ENCODE measurements around the gene PPHLN1.

Gene PPHLN1

DNA sequence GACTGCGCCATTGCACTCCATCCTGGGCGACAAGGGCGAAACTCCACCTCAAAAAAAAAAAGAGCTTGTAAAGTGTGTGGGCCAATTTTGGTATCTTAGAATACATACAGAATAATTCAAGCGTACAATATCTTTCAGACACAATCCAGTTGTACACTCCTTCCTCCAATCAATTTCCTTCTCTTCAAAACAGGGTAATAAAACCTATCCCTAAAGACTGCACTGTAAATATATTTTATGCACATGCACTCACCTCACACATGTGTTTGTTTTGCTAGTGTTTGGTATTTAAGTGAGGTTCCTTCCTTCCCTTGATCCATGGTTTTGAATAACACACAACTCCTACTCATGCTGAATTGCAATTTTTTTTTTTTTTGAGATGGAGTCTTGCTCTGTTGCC is 137.7 kb downstream of the PPHLN1 start:
- TF ChIP-seq, protein P1, sequence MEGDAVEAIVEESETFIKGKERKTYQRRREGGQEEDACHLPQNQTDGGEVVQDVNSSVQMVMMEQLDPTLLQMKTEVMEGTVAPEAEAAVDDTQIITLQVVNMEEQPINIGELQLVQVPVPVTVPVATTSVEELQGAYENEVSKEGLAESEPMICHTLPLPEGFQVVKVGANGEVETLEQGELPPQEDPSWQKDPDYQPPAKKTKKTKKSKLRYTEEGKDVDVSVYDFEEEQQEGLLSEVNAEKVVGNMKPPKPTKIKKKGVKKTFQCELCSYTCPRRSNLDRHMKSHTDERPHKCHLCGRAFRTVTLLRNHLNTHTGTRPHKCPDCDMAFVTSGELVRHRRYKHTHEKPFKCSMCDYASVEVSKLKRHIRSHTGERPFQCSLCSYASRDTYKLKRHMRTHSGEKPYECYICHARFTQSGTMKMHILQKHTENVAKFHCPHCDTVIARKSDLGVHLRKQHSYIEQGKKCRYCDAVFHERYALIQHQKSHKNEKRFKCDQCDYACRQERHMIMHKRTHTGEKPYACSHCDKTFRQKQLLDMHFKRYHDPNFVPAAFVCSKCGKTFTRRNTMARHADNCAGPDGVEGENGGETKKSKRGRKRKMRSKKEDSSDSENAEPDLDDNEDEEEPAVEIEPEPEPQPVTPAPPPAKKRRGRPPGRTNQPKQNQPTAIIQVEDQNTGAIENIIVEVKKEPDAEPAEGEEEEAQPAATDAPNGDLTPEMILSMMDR (IDR thresholded peaks at IDR 0.05; ENCODE audit: low read depth, low read length): no peak
- Histone ChIP-seq H3K9me3 (no peaks in the 10 kb centered on the region), H3K4me1 (no peaks in the 10 kb centered on the region), H3K4me3 (ENCODE audit: low read depth, low read length) (no peak overlapping the region), H3K27me3 (no peaks in the 10 kb centered on the region), H3K36me3 (peaks cover 86% of the 10 kb centered on the region)
- DNase-seq: no peak

DNA sequence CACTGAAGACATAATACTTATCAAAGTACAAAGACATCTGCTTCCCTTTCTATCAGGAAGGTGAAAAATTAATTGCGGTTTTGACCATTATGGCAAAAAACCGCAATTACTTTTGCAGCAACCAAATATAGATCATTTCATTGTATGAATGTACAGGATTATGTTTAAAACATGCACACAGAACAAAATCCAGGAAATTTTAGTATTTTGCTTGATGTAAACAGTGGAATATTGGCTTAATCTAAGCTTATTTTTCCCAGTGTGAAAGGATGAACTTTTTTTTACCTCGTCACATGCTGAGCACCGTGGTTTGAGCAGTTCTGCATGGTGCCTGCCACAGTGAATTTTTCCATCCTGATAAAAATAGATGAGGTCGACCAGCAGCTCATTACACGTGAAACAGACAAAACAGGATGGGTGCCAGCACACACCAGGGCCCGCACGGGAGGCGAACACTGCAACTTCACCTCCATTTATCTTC is 142.4 kb downstream of the PPHLN1 start:
- Histone ChIP-seq H3K27me3 (no peaks in the 10 kb centered on the region), H3K36me3 (peaks cover 60% of the 10 kb centered on the region), H3K4me1 (no peaks in the 10 kb centered on the region), H3K4me3 (ENCODE audit: low read depth, low read length) (no peak overlapping the region), H3K9me3 (no peaks in the 10 kb centered on the region)
- DNase-seq: no peak
- TF ChIP-seq, protein P1 (IDR thresholded peaks at IDR 0.05; ENCODE audit: low read depth, low read length): no peak

DNA sequence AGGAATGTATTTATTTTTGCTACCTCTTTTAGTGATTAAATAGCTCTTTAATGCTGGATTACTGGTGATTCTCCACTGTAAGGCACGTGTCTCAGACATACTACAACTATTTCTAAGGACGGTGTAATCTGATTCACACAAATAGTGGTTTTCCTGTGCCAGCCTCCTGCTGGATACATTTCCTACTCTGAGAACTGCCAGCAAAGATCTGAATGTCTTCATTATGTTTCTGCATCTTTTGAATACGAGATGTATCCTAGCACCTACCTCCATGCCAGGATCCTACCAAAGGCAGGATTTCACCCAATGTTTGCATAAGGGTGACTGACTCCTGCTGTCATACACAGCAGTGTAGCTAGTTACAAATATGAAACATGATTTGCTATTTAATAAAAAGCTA is 143.0 kb downstream of the PPHLN1 start:
- Histone ChIP-seq H3K36me3 (peaks cover 54% of the 10 kb centered on the region), H3K27me3 (no peaks in the 10 kb centered on the region), H3K4me3 (ENCODE audit: low read depth, low read length) (no peak overlapping the region), H3K4me1 (no peaks in the 10 kb centered on the region), H3K9me3 (no peaks in the 10 kb centered on the region)
- TF ChIP-seq, protein P1 (IDR thresholded peaks at IDR 0.05; ENCODE audit: low read depth, low read length): no peak
- no peak for DNase-seq

DNA sequence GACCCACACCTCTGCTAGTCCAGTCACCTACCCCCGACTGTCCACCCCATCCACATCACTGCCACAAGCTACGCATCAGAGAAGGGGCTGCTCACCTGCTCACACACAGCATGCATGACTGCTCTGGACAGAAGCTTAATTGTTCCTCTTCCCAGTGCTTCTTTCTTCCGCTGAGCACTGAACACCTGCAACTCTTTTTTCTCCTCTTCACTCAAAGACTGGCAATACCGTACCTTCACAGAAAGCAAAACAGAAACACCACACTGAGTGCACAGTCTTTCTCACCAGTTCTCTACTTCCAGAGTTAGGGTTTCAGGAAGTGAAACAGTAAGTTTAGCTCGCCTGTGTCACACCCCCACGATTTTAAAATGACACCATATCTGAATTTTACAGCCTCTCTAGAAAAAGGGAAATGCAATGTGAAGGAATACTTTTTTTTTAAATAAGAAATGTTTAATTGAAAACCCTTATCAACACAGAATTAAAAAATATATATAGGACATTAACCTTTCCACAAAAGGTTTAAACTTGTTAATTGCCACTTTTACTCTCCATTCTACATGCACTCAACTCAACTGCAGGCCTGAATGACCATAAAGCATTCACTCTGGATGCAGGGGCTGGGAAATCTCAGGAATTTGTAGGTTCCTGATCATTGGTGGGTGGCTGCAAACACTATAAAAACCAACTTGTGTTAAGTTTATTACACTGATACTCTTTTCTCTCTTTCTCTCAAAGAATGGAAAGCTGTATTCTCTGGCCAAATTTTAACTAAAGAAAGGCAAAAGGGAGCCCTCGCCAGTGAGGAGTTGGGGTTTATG is 143.6 kb downstream of the PPHLN1 start:
- Histone ChIP-seq H3K27me3 (no peaks in the 10 kb centered on the region), H3K4me3 (ENCODE audit: low read depth, low read length) (no peak overlapping the region), H3K4me1 (no peaks in the 10 kb centered on the region), H3K36me3 (peaks cover 48% of the 10 kb centered on the region), H3K9me3 (no peaks in the 10 kb centered on the region)
- DNase-seq: no peak
- TF ChIP-seq, protein P1 (IDR thresholded peaks at IDR 0.05; ENCODE audit: low read depth, low read length): no peak

DNA sequence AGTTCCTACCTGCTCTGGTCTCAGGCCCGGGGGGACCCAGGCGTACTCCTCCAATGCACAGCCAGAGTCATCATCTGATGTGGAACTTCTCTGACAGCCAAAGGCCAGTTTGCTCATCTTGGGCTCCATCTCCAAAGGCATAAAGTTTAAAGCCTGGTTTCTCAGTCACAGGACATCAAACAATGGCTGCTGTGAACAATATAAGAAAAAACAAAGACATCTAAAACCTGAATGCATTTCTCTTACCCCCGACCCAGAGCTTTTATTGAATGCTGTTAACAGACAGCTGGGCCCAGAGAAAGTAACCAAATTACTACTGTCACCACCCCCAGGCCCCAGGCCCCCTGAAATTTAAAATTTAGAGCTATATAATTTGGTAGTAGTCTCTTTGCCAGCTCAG is 146.4 kb downstream of the PPHLN1 start:
- Histone ChIP-seq H3K4me1 (no peaks in the 10 kb centered on the region), H3K27me3 (no peaks in the 10 kb centered on the region), H3K4me3 (ENCODE audit: low read depth, low read length) (no peak overlapping the region), H3K9me3 (no peaks in the 10 kb centered on the region; the same call in 1 of the 2 replicates), H3K36me3 (peaks cover 23% of the 10 kb centered on the region)
- TF ChIP-seq, protein P1 (IDR thresholded peaks at IDR 0.05; ENCODE audit: low read depth, low read length): no peak
- DNase-seq: no peak

DNA sequence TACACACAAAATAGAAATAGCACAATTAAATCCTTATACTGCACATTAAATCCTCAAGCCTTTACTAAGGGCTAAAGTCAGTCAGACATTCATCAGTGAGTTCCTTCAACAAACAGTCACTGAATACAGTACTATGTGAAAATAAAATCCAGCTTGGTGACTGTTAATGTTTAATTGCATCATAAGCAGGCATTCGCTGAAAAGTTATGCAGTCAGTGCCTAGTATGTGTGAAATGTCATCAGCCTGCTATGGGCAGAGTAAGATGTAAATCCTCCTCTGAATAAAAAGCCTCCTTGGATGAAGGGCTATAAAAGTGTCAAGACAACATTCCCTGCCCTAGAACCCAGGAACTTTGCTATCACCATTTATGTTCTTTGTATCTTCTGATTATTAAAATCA is 147.2 kb downstream of the PPHLN1 start:
- Histone ChIP-seq H3K9me3 (no peaks in the 10 kb centered on the region; the same call in 1 of the 2 replicates), H3K4me1 (no peaks in the 10 kb centered on the region), H3K36me3 (peaks cover 20% of the 10 kb centered on the region), H3K4me3 (ENCODE audit: low read depth, low read length) (no peak overlapping the region), H3K27me3 (no peaks in the 10 kb centered on the region)
- DNase-seq: no peak
- TF ChIP-seq, protein P1 (IDR thresholded peaks at IDR 0.05; ENCODE audit: low read depth, low read length): no peak

Data from BE2C (cell line).